Mammary epithelial cell (primary cell): ENCODE data around the gene VPS54.

ENCODE experiments used
- EZH2 ChIP-seq: IDR thresholded peaks from 2 replicates; pipeline ENCODE4 v1.6.1; 2012; ENCODE audit warnings: low read length, inconsistent platforms, borderline replicate concordance
- TF ChIP-seq, protein P1 (sequence below), 2 donors: IDR thresholded peaks in 1 of 2; conservative IDR thresholded peaks in 1 of 2; 2 replicates each; pipeline ENCODE4 v1.5.1; 2011 to 2012; ENCODE audit warnings: inconsistent platforms in 2 of 2, low read length in 2 of 2, mild to moderate bottlenecking in 2 of 2, control low read depth in 1 of 2, low read depth in 1 of 2; ENCODE audit not compliant: insufficient read depth in 1 of 2; ENCODE audit errors: extremely low read depth in 1 of 2

DNA sequence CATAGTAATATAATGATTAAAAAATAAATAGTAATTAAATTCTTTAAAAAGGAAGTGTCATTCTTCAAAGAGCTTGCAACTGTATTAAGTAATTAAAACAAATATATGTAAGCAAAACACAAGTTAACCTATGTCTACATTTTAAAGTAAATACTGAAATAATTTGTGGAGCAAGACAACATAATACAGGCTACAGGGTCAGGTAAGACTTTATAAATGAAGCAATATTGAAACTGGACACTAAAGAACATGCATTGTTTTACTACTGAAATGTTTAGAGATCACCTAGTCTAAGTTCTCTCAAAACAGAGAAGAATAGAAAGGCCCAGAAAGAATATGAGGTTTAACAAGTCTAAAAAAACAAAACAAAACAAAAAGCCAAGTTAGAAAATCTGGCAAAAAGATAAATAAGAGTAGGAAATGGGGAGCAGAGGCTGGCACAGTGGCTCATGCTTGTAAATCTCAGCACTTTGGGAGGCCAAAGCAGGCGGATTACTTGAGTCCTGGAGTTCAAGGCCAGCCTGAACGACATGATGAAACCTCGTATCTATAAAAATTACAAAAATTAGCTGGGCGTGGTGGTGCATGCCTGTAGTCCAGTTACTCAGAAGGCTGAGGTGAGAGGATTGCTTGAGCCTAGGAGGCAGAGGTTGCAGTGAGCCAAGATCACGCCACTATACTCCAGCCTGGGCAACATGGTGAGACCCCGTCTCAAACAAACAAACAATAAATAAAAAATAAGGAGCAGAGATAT, 34.4 kb downstream of the VPS54 start:
- no peak for TF ChIP-seq EZH2
- TF ChIP-seq, protein P1, sequence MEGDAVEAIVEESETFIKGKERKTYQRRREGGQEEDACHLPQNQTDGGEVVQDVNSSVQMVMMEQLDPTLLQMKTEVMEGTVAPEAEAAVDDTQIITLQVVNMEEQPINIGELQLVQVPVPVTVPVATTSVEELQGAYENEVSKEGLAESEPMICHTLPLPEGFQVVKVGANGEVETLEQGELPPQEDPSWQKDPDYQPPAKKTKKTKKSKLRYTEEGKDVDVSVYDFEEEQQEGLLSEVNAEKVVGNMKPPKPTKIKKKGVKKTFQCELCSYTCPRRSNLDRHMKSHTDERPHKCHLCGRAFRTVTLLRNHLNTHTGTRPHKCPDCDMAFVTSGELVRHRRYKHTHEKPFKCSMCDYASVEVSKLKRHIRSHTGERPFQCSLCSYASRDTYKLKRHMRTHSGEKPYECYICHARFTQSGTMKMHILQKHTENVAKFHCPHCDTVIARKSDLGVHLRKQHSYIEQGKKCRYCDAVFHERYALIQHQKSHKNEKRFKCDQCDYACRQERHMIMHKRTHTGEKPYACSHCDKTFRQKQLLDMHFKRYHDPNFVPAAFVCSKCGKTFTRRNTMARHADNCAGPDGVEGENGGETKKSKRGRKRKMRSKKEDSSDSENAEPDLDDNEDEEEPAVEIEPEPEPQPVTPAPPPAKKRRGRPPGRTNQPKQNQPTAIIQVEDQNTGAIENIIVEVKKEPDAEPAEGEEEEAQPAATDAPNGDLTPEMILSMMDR (conservative IDR thresholded peaks at IDR 0.05 in 1 of 2, IDR thresholded peaks at IDR 0.05 in 1 of 2; ENCODE audit: extremely low read depth in 1 of 2, insufficient read depth in 1 of 2, low read depth in 1 of 2, low read length in 2 of 2): no peak
